TTC549 (cell line): ENCODE data around the gene MCOLN2.

ENCODE experiments used
- FAIRE-seq: peaks from 2 replicates; lab custom pipeline; 2012; peaks lifted over from hg19 to GRCh38; lab: Jason Lieb, UNC

The MCOLN2 gene

DNA sequence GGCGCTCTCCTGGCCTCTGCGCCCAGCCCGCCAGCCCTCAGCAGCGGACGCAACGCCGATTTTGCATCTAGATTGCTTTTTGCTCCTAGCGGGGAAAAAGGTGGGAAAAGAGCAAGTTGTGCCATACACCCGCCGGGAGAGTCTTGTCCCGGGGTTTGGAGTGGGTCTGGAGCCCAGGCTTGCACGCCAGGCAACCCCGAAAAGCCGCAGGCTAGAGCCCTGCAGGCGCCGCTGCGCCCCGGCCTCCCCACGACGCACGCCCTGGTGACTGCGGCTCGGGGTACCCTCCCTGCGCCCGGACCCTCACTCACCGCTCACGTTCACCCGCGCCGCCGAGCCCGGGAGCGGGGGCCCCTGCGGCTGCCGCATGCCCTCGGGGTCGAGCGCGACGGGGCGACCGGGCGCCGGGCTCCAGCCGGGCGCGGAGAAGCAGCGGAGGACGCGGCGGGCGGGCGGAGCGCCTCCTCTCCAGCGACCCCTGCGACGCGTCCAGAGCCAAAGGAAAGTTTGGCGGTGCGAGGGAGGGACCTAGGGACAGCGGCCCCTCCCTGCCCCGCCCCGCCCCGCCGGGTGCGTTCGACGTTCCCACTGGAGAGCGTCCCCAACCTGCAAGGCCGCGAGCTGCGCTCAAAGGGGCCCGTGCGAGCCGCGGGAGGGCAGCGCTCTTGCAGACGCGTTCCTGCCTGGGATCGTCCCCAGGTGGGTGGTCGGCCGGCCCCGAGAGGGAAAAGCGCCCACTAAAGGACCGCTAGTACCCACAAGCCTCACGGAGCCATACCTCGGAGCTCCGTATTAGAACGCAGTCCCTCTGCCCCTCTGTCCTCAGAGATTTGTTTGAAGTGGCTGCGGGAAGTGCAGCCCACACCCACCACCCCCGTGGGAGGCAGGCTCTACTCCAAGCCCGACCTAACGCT, 104.0 kb downstream of the MCOLN2 start, which contains the start of gene LPAR3:
Gene LPAR3 (minus strand): TSS at position 502 of the 914 bp plus-strand sequence. CDS start 27,086 bp downstream, outside the sequence.
- no peak for FAIRE-seq

DNA sequence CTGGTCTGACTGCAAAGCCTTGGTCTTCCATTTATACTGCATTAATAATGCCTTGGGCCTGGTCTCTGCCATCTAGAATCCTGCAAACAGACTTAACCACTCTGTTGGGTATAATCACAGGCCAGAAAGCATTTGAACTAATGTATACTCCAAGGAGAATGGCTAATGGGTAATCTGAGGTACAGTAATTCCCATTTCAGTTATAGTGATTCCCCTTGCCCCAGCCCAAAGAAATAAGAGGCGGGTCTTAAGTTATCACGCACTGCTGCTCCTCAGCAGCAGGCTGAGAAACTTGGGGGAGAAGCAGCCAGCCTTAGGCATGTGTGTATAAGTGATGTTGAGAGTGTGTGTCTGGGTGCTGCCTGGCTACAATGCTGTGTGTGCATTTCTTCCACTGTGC, 106.3 kb downstream of the MCOLN2 start:
- no peak for FAIRE-seq

DNA sequence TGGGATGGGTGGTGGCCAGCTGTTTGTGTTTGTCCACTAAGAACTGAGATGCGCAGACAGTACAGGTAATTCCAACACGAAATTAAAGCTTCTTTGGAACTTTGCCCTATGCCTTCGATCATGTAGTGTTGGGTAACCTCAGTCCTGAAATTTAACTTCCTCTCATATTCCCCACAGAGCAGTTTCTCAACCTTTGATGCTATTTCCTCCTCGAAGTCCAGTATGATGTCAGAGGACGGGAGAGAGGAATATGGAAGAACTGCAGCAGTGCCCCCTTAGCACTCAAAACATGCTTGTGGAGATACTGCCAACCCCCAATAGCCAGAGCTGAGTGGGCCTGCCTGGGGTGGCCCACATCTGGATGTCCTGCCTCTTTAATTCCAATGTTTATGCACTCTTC, 107.5 kb downstream of the MCOLN2 start:
- FAIRE-seq = no peak

DNA sequence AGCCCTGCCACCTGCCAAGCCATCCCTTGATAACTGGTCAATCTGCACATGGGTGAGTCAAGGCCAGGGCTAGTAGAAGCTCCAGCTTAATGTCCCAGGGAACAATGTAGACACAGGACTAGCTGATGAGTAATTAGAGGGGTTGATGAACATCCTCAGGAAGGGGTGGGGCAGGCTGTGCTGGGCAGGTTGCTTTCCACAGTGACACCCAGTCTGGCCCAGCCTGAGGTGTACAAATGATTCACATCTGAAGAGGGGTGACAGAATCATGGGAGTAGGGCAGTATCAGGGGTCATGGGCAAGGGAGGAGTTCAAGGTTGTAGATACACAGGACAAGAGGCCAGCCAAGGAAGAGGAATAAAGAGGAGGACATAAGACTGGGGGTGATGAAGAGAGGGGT, 108.2 kb downstream of the MCOLN2 start:
- no peak for FAIRE-seq

DNA sequence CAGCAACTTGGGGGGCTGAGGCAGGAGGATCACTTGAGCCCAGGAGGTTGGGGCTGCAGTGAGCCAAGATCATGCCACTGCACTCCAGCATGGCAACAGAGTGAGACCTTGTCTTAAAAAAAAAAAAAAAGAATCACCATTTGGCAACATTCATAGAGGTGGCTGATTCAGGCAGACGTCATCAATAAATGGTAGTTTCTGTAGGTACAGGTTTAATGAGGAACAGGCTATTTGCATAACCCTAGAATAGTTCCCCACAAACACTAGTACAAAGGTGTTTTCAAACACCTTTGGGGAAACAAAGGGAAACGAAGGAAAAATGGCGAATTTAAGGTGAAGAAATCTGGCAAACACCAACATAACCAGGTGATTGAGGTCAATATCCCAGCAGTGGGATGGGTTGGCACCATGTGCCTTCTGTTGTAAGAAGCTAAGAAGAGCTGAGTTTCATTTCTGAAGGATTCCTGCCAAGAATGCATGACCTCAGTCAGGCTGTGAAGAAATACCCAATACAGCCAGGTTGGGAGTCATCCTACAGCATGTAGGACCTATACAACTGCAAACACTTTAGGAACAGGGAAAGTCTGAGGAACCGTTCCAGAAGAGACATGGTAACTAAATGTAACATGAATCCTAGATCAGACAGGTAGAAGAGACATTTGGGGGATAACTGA, 109.5 kb downstream of the MCOLN2 start:
- no peak for FAIRE-seq

DNA sequence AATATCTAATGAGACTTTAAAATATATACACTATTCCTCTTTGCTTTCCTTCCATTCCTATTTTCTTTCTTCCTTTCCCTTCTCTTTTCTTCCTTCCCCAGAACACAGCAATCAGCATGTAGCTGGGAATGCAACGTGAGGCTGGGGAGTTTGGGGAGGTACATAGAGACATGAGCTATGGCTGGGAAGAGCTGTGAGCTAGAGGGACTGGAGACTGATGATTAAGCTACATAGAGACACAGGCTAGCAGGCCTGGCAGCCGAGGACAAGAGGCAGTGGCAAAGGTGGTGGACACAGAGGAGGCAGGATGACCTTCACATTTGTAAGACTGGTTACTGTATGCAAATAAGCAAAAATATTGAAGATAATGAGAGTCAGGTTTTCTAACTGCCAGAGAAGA, 111.4 kb downstream of the MCOLN2 start:
- no peak for FAIRE-seq

DNA sequence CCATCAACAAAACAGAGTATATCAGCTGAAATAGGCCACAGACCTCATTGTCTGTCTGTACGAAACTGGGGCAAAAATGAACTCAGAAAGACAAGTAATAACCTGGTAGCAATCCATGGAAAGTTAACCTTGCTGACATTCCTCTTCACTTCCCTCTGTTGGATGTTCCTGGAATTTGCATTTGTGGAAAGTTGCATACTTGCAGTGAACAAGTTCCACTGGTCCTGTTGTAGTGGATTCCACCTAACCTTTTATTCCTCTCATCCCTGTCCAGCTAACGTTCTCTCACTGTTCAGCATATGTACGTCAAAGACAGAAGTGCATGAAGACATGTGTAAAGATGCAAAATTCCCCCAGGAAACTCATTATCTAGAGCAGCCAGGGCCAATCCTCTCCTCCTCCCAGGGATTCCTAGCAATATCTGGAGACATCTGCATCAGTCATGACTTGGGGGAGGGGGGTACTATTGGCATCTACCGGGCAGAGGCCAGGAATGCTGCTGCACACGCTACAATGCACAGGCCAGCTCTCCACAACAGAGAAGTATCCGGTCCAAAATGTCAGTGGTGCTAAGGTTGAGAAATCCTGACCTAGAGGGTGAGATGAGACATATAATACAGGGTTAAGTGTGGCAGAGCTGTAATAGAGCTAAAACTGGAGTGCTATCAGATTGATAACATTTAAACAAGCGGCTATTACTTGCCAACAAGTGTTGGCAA, 112.1 kb downstream of the MCOLN2 start:
- no peak for FAIRE-seq

DNA sequence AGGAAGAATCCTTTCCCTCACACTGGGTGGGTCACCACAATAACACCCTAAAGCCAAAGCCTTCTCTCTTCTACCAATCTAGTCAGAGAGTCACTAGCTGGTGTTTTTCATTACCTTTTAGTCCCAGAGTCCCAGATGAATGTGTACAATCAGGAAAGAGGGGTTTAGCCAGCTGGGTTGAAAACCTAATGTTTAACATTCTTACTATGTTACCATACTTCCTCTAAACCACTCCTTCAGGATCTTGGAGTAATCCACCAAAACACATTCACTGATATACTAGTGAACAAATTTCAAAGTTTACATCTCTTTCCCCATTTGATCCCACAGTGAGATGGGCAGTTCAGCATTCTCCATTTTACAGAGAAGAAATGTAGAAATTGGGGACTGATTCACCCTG, 113.6 kb downstream of the MCOLN2 start:
- FAIRE-seq = no peak

DNA sequence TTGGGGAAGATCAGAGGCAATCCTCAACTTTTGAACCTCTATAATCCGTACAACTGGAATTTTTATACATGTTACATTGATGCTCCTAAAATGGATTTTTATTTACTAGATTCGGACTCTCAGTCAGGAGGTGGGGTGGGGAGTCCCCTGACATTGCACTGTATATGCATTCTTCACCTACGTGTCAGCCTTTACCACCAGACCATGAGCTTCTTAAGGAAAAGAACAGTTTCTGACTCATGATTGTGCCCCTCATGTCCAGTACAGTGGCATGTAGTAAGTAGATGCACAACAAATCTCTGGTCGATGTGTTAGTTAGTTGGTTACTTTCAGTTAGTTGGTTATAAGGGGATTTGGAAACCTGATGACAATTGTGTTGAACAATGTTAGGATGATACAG, 119.3 kb downstream of the MCOLN2 start:
- no peak for FAIRE-seq

DNA sequence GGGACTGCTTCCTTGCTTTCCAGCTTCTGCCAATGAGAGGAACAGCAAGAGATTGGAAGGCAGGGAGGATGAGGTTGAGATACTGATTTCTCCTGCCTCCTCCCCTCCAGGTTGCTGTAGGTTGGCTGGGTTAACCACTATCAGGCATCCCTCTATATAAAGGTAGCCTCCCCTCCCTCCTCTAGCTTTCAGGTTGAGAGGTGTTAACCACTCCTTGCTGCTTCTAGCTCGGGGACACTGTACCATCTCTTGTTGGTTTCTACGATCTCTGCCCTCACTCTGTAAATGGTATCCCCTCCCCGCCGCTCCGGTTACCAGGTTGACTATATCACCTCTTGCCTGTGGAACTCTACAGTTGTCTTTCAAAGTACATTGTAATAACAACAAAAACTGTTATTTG, 120.6 kb downstream of the MCOLN2 start:
- FAIRE-seq = no peak
